WTC11 (cell line): ENCODE data around the gene ABHD12. TPM values are rescaled to one million over a fixed set of nuclear protein-coding genes. Genes with fewer than 3 reads are reported as not detected.
A peak's percentile ranks its signal among the peaks of the same experiment; 100 is the strongest.

Source experiments
- ATAC-seq: fragments of 200-7000 bp; cut with Tn5 transposase; 2 replicates; pipeline ENCODE4 v1.10.0; 2021; ENCODE audit warnings: mild to moderate bottlenecking, moderate library complexity
- CTCF ChIA-PET: fragments of 300-600 bp; sonication (Branson Sonifier 250); formaldehyde crosslinking; loops from one replicate; lab custom pipeline; 2021; ENCODE audit warnings: antibody characterized with exemption; lab: Charles Lee
- POLR2A ChIA-PET: fragments of 350-600 bp; sonication (Branson Sonifier 250); formaldehyde crosslinking; loops from one replicate; lab custom pipeline; 2021; ENCODE audit warnings: antibody characterized with exemption; lab: Charles Lee
- DNase-seq: peaks from one replicate; pipeline ENCODE4 v3.0.0; 2021; ENCODE audit warnings: low spot score
- H3K27ac Mint-ChIP-seq: 2 replicates; pipeline ENCODE4 v1.8.0; 2021; ENCODE audit warnings: mixed read lengths
- H3K27me3 Mint-ChIP-seq: 2 replicates; pipeline ENCODE4 v1.8.0; 2021; ENCODE audit warnings: low read depth, mild to moderate bottlenecking, moderate library complexity, mixed read lengths
- H3K36me3 Mint-ChIP-seq: 2 replicates; pipeline ENCODE4 v1.8.0; 2021; ENCODE audit warnings: mixed read lengths
- H3K4me1 Mint-ChIP-seq: 2 replicates; pipeline ENCODE4 v1.8.0; 2022; ENCODE audit warnings: mixed read lengths
- H3K4me3 Mint-ChIP-seq: 2 replicates; pipeline ENCODE4 v1.8.0; 2021; ENCODE audit warnings: mild to moderate bottlenecking, moderate library complexity, mixed read lengths
- H3K9me3 Mint-ChIP-seq: 2 replicates; pipeline ENCODE4 v1.8.0; 2021; ENCODE audit warnings: mixed read lengths
- ATF2 ChIP-seq: sonication (generic); formaldehyde crosslinking; IDR thresholded peaks from 2 replicates; pipeline ENCODE4 v1.8.1; 2022; ENCODE audit warnings: low read depth, missing genetic modification reagents, borderline replicate concordance
- CBFB ChIP-seq: sonication (generic); formaldehyde crosslinking; IDR thresholded peaks from 2 replicates; pipeline ENCODE4 v1.8.1; 2022; ENCODE audit warnings: mild to moderate bottlenecking, low read depth, missing genetic modification reagents
- EMX1 ChIP-seq: fragments of 250-450 bp; sonication (Bioruptor Pico); IDR thresholded peaks from 2 replicates; pipeline ENCODE4 v1.8.0; 2021; ENCODE audit warnings: mild to moderate bottlenecking
- ERG ChIP-seq: fragments of 250-450 bp; sonication (Bioruptor Pico); IDR thresholded peaks from 2 replicates; pipeline ENCODE4 v1.8.0; 2021; ENCODE audit warnings: mild to moderate bottlenecking
- ETV6 ChIP-seq: sonication (generic); formaldehyde crosslinking; IDR thresholded peaks from 2 replicates; pipeline ENCODE4 v1.8.1; 2022; ENCODE audit warnings: mild to moderate bottlenecking, missing genetic modification reagents
- FOXJ3 ChIP-seq: sonication (generic); formaldehyde crosslinking; IDR thresholded peaks from 2 replicates; pipeline ENCODE4 v1.9.0; 2021; ENCODE audit warnings: missing genetic modification reagents, mild to moderate bottlenecking, borderline replicate concordance
- FOXK1 ChIP-seq: sonication (generic); formaldehyde crosslinking; IDR thresholded peaks from 2 replicates; pipeline ENCODE4 v1.8.0; 2022; ENCODE audit warnings: mild to moderate bottlenecking, moderate library complexity, missing genetic modification reagents
- GRHL2 ChIP-seq: fragments of 250-450 bp; sonication (Bioruptor Pico); IDR thresholded peaks from 2 replicates; pipeline ENCODE4 v1.8.0; 2022; ENCODE audit warnings: mild to moderate bottlenecking, moderate library complexity; ENCODE audit not compliant: insufficient replicate concordance, severe bottlenecking
- JUN ChIP-seq: sonication (generic); formaldehyde crosslinking; IDR thresholded peaks from 2 replicates; pipeline ENCODE4 v1.8.0; 2023; ENCODE audit warnings: mild to moderate bottlenecking, missing genetic modification reagents
- KAT7 ChIP-seq: sonication (generic); formaldehyde crosslinking; IDR thresholded peaks from 2 replicates; pipeline ENCODE4 v1.8.1; 2023; ENCODE audit warnings: missing genetic modification reagents, mild to moderate bottlenecking, borderline replicate concordance
- MYBL2 ChIP-seq: sonication (generic); formaldehyde crosslinking; IDR thresholded peaks from 2 replicates; pipeline ENCODE4 v1.8.1; 2023; ENCODE audit warnings: mild to moderate bottlenecking, moderate library complexity, missing genetic modification reagents
- NFE2L1 ChIP-seq: sonication (generic); formaldehyde crosslinking; IDR thresholded peaks from 2 replicates; pipeline ENCODE4 v1.8.1; 2023; ENCODE audit warnings: missing genetic modification reagents
- NR1H2 ChIP-seq: sonication (generic); formaldehyde crosslinking; IDR thresholded peaks from 2 replicates; pipeline ENCODE4 v1.9.0; 2021; ENCODE audit warnings: mild to moderate bottlenecking, moderate library complexity, missing genetic modification reagents
- RORB ChIP-seq: fragments of 250-450 bp; sonication (Bioruptor Pico); IDR thresholded peaks from 2 replicates; pipeline ENCODE4 v1.9.0; 2021; ENCODE audit warnings: mild to moderate bottlenecking
- SMAD3 ChIP-seq: sonication (generic); formaldehyde crosslinking; IDR thresholded peaks from 2 replicates; pipeline ENCODE4 v1.8.0; 2022; ENCODE audit warnings: missing genetic modification reagents, mild to moderate bottlenecking, borderline replicate concordance
- USF1 ChIP-seq: sonication (generic); formaldehyde crosslinking; IDR thresholded peaks from 2 replicates; pipeline ENCODE4 v1.8.0; 2022; ENCODE audit warnings: mild to moderate bottlenecking, missing genetic modification reagents
- ZBTB43 ChIP-seq: sonication (generic); formaldehyde crosslinking; IDR thresholded peaks from 2 replicates; pipeline ENCODE4 v1.8.1; 2023; ENCODE audit warnings: mild to moderate bottlenecking, missing genetic modification reagents
- ZNF416 ChIP-seq: fragments of 250-450 bp; sonication (Bioruptor Pico); IDR thresholded peaks from 2 replicates; pipeline ENCODE4 v1.9.0; 2021; ENCODE audit warnings: mild to moderate bottlenecking, inconsistent platforms
- ZNF425 ChIP-seq: fragments of 250-450 bp; sonication (Bioruptor Pico); conservative IDR thresholded peaks from 2 replicates; pipeline ENCODE4 v1.9.0; 2021; ENCODE audit warnings: mild to moderate bottlenecking
- total RNA-seq: library from RNA; stranded (reverse); gene quantifications from 3 replicates; pipeline ENCODE4 v1.2.3, GENCODE V29; 2021

ABHD12 gene
- total RNA-seq, 1 experiment from 2014 or later = 63.1 TPM

- ChIA-PET CTCF (interaction anchor here (1.1 kb wide), 1 partner anchor 36 kb away, joined by 5 read pairs; no protein-coding TSS in a partner anchor), POLR2A (interaction anchor here (0.6 kb wide), 1 partner anchor 24 kb away, joined by 4 read pairs; no protein-coding TSS in a partner anchor)
- 0 out of 2 replicates have a peak overlapping the region, but pooled peaks have one; percentile 48 for H3K27ac Mint-ChIP-seq
- peaks cover 17% of the 10 kb centered on the region for H3K9me3 Mint-ChIP-seq
- no peak overlapping the region for H3K4me3 Mint-ChIP-seq
- ATAC-seq = no peak
- TF ChIP-seq FOXK1 (CRISPR knock-in tag) (no peak), ZBTB43 (no peak), RORB (no peak), ATF2 (CRISPR knock-in tag) (no peak), ERG (CRISPR knock-in tag) (no peak), EMX1 (no peak), FOXJ3 (no peak)
- DNase-seq = no peak
- peaks cover 22% of the 10 kb centered on the region for H3K4me1 Mint-ChIP-seq
- H3K27me3 Mint-ChIP-seq = no peaks in the 10 kb centered on the region
- H3K36me3 Mint-ChIP-seq = peaks cover 39% of the 10 kb centered on the region
These were observed 17.9 kb downstream of the ABHD12 start for GRCh38 chr20:25372584-25373336.

- POLR2A ChIA-PET = no interaction called here
- H3K4me3 Mint-ChIP-seq = no peak overlapping the region
- CTCF ChIA-PET = no interaction called here
These were observed 20.7 kb downstream of the ABHD12 start for GRCh38 chr20:25369971-25370370.

More at GRCh38 chr20:25369971-25370370, 20.7 kb downstream of the ABHD12 start:
- Mint-ChIP-seq H3K9me3 (peaks cover 13% of the 10 kb centered on the region), H3K4me1 (peaks cover 24% of the 10 kb centered on the region), H3K36me3 (peaks cover 46% of the 10 kb centered on the region), H3K27ac (no peak overlapping the region), H3K27me3 (no peaks in the 10 kb centered on the region)
- ATAC-seq (no peak), DNase-seq (no peak)
- TF ChIP-seq ZNF425 (CRISPR knock-in tag) (no peak), MYBL2 (no peak), ZNF416 (no peak), JUN (CRISPR knock-in tag) (no peak), NFE2L1 (CRISPR knock-in tag) (no peak), CBFB (CRISPR knock-in tag) (no peak), ERG (CRISPR knock-in tag) (no peak), USF1 (CRISPR knock-in tag) (no peak), ETV6 (CRISPR knock-in tag) (no peak), GRHL2 (CRISPR knock-in tag) (no peak), KAT7 (CRISPR knock-in tag) (no peak), NR1H2 (no peak), SMAD3 (CRISPR knock-in tag) (no peak)
